ENCODE results near the gene POMGNT2.

- TF ChIP-seq TCF12 (IDR thresholded peaks at IDR 0.05) (no peak), POLR2AphosphoS5 (IDR thresholded peaks at IDR 0.05; ENCODE audit: low read depth, low read length) (no peak)
These were observed 51.1 kb downstream of the POMGNT2 start for GRCh38 chr3:43054754-43055153.
